Measurements from ENCODE around the gene DOCK1. TPM values are rescaled to one million over a fixed set of nuclear protein-coding genes. Genes with fewer than 3 reads are reported as not detected.

DOCK1 gene
- total and polyA plus RNA-seq, 2 donors from 2014 or later: 15.8 to 81.7 TPM

GRCh38 chr10:127033216-127034033 is 128.2 kb downstream of the DOCK1 start:
- Histone ChIP-seq H3K4me3 (ENCODE audit: low read length in 3 of 3) (no peak overlapping the region), H3K9me3 (ENCODE audit: control insufficient read depth in 2 of 3, insufficient read depth in 1 of 3, low read length in 3 of 3) (no peaks in the 10 kb centered on the region), H3K4me1 (ENCODE audit: control insufficient read depth in 2 of 3, insufficient read depth in 2 of 3, low read depth in 1 of 3, low read length in 3 of 3) (no peaks in the 10 kb centered on the region), H3K27ac (ENCODE audit: low read depth in 2 of 2, low read length in 2 of 2) (no peak overlapping the region), H3K9ac (ENCODE audit: low read length in 3 of 3) (no peak overlapping the region), H3K27me3 (ENCODE audit: control insufficient read depth, insufficient read depth, low read length) (no peaks in the 10 kb centered on the region), H3K36me3 (ENCODE audit: control insufficient read depth in 2 of 3, insufficient read depth in 3 of 3, low read length in 3 of 3) (peaks cover 4 to 36% (median 22%) of the 10 kb centered on the region in 3 donors)
- no peak for DNase-seq
- intact Hi-C loops (cut with DNase I): no loop called here
- FAIRE-seq: no peak
- TF ChIP-seq, protein P1, sequence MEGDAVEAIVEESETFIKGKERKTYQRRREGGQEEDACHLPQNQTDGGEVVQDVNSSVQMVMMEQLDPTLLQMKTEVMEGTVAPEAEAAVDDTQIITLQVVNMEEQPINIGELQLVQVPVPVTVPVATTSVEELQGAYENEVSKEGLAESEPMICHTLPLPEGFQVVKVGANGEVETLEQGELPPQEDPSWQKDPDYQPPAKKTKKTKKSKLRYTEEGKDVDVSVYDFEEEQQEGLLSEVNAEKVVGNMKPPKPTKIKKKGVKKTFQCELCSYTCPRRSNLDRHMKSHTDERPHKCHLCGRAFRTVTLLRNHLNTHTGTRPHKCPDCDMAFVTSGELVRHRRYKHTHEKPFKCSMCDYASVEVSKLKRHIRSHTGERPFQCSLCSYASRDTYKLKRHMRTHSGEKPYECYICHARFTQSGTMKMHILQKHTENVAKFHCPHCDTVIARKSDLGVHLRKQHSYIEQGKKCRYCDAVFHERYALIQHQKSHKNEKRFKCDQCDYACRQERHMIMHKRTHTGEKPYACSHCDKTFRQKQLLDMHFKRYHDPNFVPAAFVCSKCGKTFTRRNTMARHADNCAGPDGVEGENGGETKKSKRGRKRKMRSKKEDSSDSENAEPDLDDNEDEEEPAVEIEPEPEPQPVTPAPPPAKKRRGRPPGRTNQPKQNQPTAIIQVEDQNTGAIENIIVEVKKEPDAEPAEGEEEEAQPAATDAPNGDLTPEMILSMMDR (IDR thresholded peaks at IDR 0.05; ENCODE audit: borderline replicate concordance, extremely low read depth, insufficient read depth): no peak

GRCh38 chr10:127034034-127034633 is 128.9 kb downstream of the DOCK1 start:
- Histone ChIP-seq H3K4me3 (ENCODE audit: low read length in 3 of 3) (no peak overlapping the region), H3K9me3 (ENCODE audit: control insufficient read depth in 2 of 3, insufficient read depth in 1 of 3, low read length in 3 of 3) (no peaks in the 10 kb centered on the region), H3K9ac (ENCODE audit: low read length in 3 of 3) (no peak overlapping the region), H3K27me3 (ENCODE audit: control insufficient read depth, insufficient read depth, low read length) (no peaks in the 10 kb centered on the region), H3K4me1 (ENCODE audit: control insufficient read depth in 2 of 3, insufficient read depth in 2 of 3, low read depth in 1 of 3, low read length in 3 of 3) (no peaks in the 10 kb centered on the region), H3K27ac (ENCODE audit: low read depth in 2 of 2, low read length in 2 of 2) (no peak overlapping the region), H3K36me3 (ENCODE audit: control insufficient read depth in 2 of 3, insufficient read depth in 3 of 3, low read length in 3 of 3) (peaks cover 4 to 38% (median 23%) of the 10 kb centered on the region in 3 donors)
- no peak for DNase-seq
- TF ChIP-seq, protein P1 (IDR thresholded peaks at IDR 0.05; ENCODE audit: borderline replicate concordance, extremely low read depth, insufficient read depth): no peak
- FAIRE-seq: no peak
- intact Hi-C loops (cut with DNase I): no loop called here

DNA sequence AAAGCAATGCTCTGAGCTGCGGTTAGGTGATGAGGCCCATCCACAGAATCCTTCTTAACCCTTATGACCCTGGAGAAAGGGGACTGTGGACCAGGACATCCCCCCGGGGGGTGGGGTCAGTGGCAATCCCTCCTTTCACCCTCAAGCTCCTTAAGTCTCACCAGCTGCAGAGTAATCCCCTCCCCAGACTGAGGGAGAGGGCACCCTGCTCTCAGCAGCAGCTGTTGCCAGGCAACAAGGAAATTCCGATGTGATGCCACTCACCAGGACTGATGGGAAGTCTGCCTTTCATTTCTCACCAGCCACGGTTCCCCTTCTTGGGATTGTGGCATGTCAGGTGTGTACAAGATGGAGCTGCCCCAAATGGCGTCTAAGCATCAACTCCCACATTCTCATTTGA is 129.6 kb downstream of the DOCK1 start:
- no peaks in the 10 kb centered on the region for H3K4me1 ChIP-seq (ENCODE audit: control insufficient read depth in 2 of 3, insufficient read depth in 2 of 3, low read depth in 1 of 3, low read length in 3 of 3)
- H3K36me3 ChIP-seq (ENCODE audit: control insufficient read depth in 2 of 3, insufficient read depth in 3 of 3, low read length in 3 of 3): peaks cover 2 to 40% (median 21%) of the 10 kb centered on the region in 3 donors
- no peak overlapping the region for H3K9ac ChIP-seq (ENCODE audit: low read length in 3 of 3)
- DNase-seq (no peak), FAIRE-seq (no peak)
- intact Hi-C loops (cut with DNase I): no loop called here
- no peaks in the 10 kb centered on the region for H3K9me3 ChIP-seq (ENCODE audit: control insufficient read depth in 2 of 3, insufficient read depth in 1 of 3, low read length in 3 of 3)
- H3K27ac ChIP-seq (ENCODE audit: low read depth in 2 of 2, low read length in 2 of 2): no peak overlapping the region
- TF ChIP-seq, protein P1 (IDR thresholded peaks at IDR 0.05; ENCODE audit: borderline replicate concordance, extremely low read depth, insufficient read depth): no peak
- H3K27me3 ChIP-seq (ENCODE audit: control insufficient read depth, insufficient read depth, low read length): no peaks in the 10 kb centered on the region
- no peak overlapping the region for H3K4me3 ChIP-seq (ENCODE audit: low read length in 3 of 3)
